Chondrocyte (in vitro differentiated cells): ENCODE results near the gene ABCA12. TPM values are rescaled to one million over a fixed set of nuclear protein-coding genes. Genes with fewer than 3 reads are reported as not detected.
A peak's percentile ranks its signal among the peaks of the same experiment; 100 is the strongest.

Experiments used
- DNase-seq: peaks from one replicate; pipeline ENCODE4 v3.0.0; 2021; ENCODE audit warnings: mixed read lengths, low spot score
- H3K27ac Mint-ChIP-seq: one replicate; pipeline ENCODE4 v1.8.0; 2021; ENCODE audit warnings: mild to moderate bottlenecking, moderate library complexity, mixed read lengths; ENCODE audit not compliant: unreplicated experiment
- H3K27me3 Mint-ChIP-seq: 2 replicates; pipeline ENCODE4 v1.8.0; 2021; ENCODE audit warnings: low read depth, mixed read lengths
- H3K36me3 Mint-ChIP-seq: 2 replicates; pipeline ENCODE4 v1.8.0; 2021; ENCODE audit warnings: low read depth, mixed read lengths
- H3K4me1 Mint-ChIP-seq: 2 replicates; pipeline ENCODE4 v1.8.0; 2021; ENCODE audit warnings: low read depth, mild to moderate bottlenecking, mixed read lengths
- H3K4me3 Mint-ChIP-seq: one replicate; pipeline ENCODE4 v1.8.0; 2021; ENCODE audit warnings: mild to moderate bottlenecking, moderate library complexity, mixed read lengths; ENCODE audit not compliant: unreplicated experiment
- H3K9me3 Mint-ChIP-seq: 2 replicates; pipeline ENCODE4 v1.8.0; 2021; ENCODE audit warnings: low read depth, mixed read lengths
- total RNA-seq: library from RNA; stranded (reverse); gene quantifications from 3 replicates; pipeline ENCODE4 v1.2.1, GENCODE V29; 2021
- TF ChIP-seq, protein P1 (sequence below): fragments of 200-600 bp; sonication (generic); IDR thresholded peaks from 2 replicates; pipeline ENCODE4 v1.5.0; 2021; ENCODE audit warnings: antibody characterized with exemption, mild to moderate bottlenecking, moderate library complexity

The ABCA12 gene
- total RNA-seq, 1 donor from 2014 or later: 0.40 TPM

GRCh38 chr2:214987261-214987660, 151.2 kb downstream of the ABCA12 start:
- no peak overlapping the region for H3K27ac Mint-ChIP-seq
- no peak for DNase-seq
- H3K27me3 Mint-ChIP-seq: no peaks in the 10 kb centered on the region
- no peaks in the 10 kb centered on the region for H3K9me3 Mint-ChIP-seq
- no peaks in the 10 kb centered on the region for H3K4me1 Mint-ChIP-seq
- no peaks in the 10 kb centered on the region for H3K36me3 Mint-ChIP-seq
- no peak overlapping the region for H3K4me3 Mint-ChIP-seq
- TF ChIP-seq, protein P1, sequence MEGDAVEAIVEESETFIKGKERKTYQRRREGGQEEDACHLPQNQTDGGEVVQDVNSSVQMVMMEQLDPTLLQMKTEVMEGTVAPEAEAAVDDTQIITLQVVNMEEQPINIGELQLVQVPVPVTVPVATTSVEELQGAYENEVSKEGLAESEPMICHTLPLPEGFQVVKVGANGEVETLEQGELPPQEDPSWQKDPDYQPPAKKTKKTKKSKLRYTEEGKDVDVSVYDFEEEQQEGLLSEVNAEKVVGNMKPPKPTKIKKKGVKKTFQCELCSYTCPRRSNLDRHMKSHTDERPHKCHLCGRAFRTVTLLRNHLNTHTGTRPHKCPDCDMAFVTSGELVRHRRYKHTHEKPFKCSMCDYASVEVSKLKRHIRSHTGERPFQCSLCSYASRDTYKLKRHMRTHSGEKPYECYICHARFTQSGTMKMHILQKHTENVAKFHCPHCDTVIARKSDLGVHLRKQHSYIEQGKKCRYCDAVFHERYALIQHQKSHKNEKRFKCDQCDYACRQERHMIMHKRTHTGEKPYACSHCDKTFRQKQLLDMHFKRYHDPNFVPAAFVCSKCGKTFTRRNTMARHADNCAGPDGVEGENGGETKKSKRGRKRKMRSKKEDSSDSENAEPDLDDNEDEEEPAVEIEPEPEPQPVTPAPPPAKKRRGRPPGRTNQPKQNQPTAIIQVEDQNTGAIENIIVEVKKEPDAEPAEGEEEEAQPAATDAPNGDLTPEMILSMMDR: no peak

GRCh38 chr2:214985619-214986018, 152.8 kb downstream of the ABCA12 start:
- H3K27me3 Mint-ChIP-seq: no peaks in the 10 kb centered on the region
- TF ChIP-seq, protein P1: no peak
- no peak overlapping the region for H3K27ac Mint-ChIP-seq
- H3K4me1 Mint-ChIP-seq: no peaks in the 10 kb centered on the region
- no peak overlapping the region for H3K4me3 Mint-ChIP-seq
- H3K36me3 Mint-ChIP-seq: no peaks in the 10 kb centered on the region
- no peaks in the 10 kb centered on the region for H3K9me3 Mint-ChIP-seq
- no peak for DNase-seq

- Mint-ChIP-seq H3K4me3 (no peak overlapping the region), H3K4me1 (peaks cover 1% of the 10 kb centered on the region), H3K9me3 (peaks cover 28% of the 10 kb centered on the region), H3K27me3 (no peaks in the 10 kb centered on the region), H3K27ac (no peak overlapping the region), H3K36me3 (peaks cover 13% of the 10 kb centered on the region)
- TF ChIP-seq, protein P1: no peak
- DNase-seq: no peak
Measured at GRCh38 chr2:214966420-214966819, 172.0 kb downstream of the ABCA12 start.

DNA sequence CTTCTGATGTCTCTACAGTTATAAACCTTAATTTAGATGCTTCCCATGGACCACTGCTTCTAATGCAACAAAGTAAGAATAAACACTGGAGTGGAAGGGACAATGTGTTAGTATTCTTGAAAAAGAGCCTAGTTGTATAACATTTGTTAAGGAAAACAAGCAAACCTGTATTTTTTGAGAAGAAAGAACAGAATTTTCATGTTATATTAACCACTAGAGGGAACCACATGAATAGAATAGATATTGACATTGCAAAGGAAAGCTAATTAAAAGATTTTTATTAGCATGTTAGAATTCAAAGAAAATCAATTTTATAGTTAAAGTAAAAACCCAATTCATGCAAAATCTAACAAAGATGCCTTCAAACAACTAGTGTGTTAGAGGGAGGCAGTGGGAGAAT, 177.7 kb downstream of the ABCA12 start:
- Mint-ChIP-seq H3K27ac (no peak overlapping the region), H3K27me3 (no peaks in the 10 kb centered on the region), H3K4me1 (peaks cover 3% of the 10 kb centered on the region), H3K9me3 (peaks cover 28% of the 10 kb centered on the region), H3K36me3 (peaks cover 13% of the 10 kb centered on the region), H3K4me3 (no peak overlapping the region)
- TF ChIP-seq, protein P1: peak; percentile 86
- DNase-seq: no peak

- TF ChIP-seq, protein P1: no peak
- no peaks in the 10 kb centered on the region for H3K9me3 Mint-ChIP-seq
- H3K4me1 Mint-ChIP-seq: no peaks in the 10 kb centered on the region
- DNase-seq: no peak
- H3K36me3 Mint-ChIP-seq: no peaks in the 10 kb centered on the region
- no peaks in the 10 kb centered on the region for H3K27me3 Mint-ChIP-seq
- no peak overlapping the region for H3K27ac Mint-ChIP-seq
- no peak overlapping the region for H3K4me3 Mint-ChIP-seq
Measured at GRCh38 chr2:214946949-214947348, 191.5 kb downstream of the ABCA12 start.
